Activated CD4-positive, alpha-beta T cell treated with anti-CD3 and anti-CD28 coated beads, Interleukin-2, Interleukin-4, amounts not matched to agents 100 ng/mL and 50 ng/mL, durations not matched to agents 16 hours and 8 hours (primary cell): Measurements from ENCODE around the gene TBCD.
"Not testable (repeated sequence)": the region's sequence is repeated elsewhere in the genome, so short reads cannot be mapped to it uniquely, and the experiment has no call there.

Experiments used
- DNase-seq: peaks from one replicate; pipeline ENCODE4 v3.0.0-alpha.2; 2020; ENCODE audit warnings: low spot score

The TBCD gene

DNA sequence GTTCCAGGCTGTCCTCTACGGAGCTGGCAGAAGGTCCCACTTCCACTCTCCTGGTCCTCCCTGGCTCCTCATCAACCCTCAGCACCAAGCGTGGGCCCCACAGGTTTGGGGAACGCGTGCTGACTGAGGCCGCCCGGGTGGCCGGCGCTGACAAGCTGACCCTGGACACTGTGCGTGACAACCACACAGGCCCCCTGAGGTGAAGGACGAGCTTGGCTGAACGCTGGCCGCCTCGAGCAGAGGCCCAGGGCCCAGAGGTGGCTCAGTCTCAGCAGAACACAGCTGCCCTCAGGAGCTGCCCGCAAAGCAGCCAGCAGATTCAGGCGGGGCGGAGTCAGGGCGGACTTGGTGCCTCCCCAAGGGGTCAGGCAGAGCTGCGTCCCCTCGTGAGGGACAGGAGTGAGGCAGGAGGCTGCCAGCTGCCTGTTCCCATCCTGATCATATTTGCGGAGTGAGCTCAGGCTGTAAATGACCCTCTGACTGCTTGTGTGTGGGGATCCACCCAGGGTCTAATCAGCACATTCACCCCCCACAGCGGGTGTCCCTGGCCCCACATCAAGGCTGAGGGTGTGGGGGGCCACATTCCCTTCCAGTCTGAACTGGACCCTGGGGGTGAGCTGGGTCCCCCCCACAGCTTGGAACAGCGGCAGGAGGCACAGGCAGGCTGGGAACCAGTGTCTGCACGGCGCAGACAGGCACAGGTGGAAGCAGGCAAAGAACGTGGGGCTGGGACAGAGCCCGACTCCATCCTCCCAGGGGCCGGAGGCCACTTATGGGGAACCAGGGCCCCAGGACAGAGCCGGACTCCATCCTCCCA, 222.5 kb downstream of the TBCD start:
- DNase-seq, result no peak

DNA sequence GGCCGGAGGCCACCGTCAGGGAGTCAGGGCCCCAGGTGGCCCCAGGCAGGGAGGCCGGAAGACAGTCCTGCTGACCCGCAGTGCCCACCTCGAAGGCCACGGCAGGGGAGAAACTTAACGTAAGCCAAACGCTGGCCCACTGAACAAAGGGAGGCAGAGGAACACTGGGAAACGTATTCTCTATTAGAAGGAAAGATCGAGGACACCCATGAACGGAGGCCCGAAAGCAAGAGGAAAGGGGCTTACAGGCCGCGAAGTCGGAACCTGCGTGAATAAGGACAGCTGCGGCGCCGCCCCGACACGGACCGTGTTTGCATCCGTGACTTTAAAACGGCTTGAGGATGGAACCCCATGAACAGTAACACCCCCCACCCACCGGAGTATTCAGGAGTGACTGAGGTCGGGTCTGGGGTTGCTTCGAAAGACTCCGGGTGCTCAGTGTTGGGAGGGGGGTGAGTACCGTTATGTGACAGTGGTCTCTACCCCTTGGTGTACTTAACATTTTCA, 225.2 kb downstream of the TBCD start:
- no peak for DNase-seq

DNA sequence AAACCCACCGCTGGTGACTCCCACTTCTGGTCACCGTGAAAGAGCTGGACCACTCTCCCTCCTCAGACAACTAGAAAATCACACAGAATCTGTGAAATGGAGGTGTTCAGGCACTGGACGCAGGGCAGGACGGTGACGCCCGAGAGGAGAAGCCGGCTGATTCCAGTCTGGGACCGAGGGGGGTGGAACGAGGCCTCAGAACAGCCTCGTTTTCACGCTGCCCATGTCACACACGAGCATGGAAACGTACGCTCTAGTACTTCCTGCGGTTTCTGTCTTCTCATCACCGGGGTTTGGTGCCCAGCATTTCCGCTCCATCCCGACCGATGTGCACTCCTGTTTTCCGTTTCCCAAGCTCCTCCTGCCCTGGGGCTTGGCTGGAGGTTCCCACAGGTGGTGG, 225.7 kb downstream of the TBCD start:
- DNase-seq, result no peak

DNA sequence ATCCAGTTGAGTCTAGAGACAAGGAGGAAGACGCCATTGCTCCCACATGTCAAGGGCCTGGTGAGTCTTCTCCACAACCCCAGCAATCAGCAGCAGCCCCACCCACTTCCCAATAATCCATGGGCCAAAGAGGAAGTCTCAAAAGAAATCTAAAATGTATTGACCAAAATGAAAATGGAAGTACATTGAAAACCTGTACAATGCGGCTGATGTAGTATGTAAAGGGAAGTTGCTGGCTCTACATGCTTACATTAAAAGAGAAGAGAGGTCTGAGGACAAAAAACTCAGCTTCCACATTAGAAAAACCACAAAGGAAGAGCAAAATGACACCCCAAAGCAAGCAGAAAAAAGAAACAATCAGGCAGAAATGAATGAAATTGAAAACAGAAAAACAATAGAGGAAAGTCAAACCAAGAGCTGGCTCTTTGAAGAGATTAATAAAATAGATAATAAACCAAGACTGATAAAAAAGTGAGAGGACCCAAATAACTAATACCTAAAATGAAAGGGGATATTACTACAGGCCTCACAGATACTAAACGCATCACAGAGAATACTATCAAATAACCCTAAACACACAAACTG, 227.0 kb downstream of the TBCD start:
- peak; percentile 62 for DNase-seq

DNA sequence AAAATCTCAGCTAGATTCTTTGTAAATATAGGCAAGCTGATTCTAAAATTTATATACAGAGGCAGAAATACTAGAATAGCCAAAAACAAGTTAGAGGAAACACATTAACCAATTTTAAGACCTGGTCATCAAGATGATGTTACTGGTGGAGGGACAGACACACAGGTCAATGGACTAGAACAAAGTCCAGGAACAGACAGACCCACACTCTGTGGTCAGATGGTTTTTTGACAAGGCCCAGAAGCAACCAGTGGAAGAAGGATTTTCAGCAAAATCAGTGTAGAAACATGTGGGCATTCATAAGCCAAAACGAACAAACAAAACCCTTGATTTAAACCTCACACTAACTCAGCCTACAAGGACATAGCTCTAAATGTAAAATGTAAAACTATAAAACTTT, 227.9 kb downstream of the TBCD start:
- DNase-seq, result no peak

DNA sequence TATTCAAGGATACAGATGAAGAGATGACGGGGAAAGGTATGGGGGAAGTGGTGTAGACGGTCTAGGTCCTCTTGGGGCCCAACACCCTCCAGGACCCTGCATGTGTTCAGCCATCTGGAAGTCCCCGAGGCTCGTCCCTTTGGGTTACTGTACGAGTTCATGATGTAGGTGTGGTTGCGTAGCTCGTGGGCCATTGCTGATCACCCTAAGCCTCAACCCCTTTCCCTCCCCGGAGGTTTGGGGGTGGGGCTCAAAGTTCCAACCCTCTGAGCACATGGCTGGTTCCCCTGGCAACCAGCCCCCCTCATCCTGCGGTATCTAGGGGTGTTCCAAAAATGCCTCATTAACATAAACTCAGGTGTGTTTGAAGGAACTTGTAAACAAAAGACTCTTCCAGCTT, 228.8 kb downstream of the TBCD start:
- DNase-seq, result no peak

DNA sequence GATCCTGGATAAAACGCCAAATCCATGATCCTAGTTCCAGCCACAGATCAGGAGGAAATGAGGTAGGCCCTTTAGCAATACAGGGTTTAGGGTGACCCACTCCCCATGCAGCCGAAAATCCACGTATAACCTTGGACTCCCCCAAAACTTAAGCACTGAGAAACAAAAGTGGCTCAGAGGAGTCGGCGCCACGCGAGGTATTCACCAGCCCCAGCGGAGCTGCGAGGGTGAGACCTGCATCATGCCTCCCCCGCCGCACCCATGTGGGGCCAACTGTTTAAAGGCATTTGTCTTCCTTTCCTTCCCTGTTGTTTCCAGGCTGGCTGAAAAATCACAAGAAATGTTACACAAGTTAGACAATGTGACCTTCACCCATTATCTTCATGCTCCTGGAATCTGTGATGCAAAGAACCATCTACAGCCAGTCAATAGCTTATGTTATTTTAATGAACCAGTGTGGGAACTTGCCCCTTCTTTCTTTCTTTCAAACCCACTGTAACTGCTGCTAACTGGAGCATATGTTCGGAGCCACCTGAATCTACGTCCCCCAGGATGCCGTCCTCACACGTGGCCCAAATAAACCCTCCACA, 229.4 kb downstream of the TBCD start:
- no peak for DNase-seq

DNA sequence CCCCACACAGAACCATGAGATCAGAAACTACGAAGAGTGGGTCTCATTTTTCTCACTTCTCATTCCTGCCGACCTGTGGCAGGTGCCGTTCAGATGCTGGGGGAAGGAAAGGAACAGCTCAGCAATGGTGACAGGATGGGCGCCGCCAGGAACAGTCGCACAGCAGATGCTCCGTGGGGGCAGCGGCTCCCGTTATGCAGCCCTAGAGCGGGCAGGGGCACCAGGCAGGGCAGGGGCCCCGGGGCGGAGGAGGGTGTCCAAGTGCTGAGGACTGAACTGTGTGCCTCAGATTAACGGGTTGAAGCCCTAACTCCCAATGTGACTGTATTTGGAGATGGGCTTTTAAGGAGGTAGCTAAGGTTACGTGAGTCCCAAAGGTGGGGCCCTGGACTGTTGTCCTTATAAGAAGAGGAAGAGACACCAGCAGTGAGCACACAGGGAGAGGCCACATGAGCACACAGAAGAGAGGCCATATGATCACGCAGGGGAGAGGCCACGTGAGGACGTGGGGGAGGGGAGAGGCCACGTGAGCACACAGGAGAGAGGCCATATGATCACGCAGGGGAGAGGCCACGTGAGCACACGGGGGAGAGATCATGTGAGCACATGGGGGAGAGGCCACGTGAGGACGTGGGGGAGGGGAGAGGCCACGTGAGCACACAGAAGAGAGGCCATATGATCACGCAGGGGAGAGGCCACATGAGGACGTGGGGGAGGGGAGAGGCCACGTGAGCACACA, 231.8 kb downstream of the TBCD start:
- no peak for DNase-seq

DNA sequence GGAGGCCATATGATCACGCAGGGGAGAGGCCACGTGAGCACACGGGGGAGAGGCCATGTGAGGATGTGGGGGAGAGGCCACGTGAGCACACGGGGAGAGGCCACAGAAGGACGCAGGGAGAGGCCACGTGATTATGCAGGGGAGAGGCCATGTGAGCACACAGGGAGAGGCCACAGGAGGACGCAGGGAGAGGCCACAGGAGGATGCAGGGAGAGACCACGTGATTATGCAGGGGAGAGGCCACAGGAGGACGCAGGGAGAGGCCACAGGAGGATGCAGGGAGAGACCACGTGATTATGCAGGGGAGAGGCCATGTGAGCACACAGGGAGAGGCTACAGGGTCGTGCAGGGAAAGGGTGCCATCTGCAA, 232.4 kb downstream of the TBCD start:
- DNase-seq, result not testable (repeated sequence)

DNA sequence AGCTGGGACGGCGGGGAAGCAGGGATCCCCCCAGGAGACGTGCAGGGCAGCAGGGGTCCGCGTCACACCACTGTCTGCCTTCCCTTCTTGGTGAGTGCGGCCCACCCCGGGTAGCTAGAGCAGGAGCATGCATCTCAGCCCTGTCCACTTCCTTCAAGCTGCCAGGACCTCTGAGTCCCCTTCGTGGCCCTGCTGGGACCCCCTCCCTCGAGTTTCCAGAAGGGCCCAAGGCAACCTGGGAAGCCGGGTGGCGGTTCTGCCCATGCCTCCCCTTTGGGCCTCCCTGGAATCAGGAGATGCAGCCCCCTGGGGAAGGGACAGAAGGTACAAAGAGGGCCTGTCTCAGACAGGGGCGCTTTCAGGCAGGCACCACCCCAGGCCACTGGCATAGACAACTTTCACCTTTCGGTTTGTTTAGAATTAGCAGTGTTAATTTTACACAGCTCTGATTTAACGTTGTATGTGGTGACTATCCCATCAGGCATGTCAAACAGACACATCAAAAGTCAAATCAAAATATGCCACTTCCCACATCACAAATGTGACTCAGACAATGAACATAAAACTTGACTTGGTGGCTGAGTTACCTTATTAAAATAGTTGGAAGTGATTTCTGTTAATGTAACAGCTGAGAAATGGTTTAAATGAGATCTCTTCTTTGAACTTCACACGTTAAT, 233.0 kb downstream of the TBCD start:
- no peak for DNase-seq

DNA sequence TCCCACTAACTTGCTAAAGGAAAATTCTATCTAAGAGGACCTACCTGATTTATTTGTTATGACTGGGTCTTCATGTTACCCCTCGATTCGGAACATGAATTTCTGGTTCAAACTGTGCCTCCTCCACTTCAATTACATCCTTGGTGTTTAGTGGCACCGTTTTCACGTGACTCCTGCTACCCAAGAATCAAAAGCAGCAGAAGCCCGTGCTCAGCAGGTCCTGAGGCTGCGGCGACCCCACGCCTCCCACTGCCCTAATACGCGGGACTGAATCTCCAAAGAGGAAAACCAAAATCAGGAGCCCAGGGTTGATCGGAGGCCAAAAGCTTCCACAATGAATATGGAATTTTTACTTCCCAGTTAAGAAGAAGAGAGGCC, 233.6 kb downstream of the TBCD start:
- no peak for DNase-seq

DNA sequence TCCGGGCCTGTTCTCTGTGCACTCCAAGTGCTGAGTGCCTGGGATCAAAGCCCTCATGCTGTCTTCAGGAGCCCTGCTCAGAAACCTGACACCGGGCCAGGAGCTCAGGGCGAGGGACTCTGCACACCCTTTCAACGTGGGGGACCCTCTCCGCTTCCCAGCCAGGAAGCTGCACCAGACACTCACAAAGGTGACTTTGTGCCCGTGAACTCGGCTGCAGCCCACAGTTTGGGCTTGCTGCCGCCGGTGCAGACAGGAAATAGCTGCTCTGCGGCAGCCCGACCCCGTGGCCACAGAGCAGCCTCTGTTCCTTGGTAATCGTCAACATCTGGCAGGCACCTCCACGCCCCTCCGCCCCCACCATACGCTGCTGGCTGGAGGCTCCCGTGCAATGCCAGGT, 234.1 kb downstream of the TBCD start:
- peak; percentile 52 for DNase-seq

DNA sequence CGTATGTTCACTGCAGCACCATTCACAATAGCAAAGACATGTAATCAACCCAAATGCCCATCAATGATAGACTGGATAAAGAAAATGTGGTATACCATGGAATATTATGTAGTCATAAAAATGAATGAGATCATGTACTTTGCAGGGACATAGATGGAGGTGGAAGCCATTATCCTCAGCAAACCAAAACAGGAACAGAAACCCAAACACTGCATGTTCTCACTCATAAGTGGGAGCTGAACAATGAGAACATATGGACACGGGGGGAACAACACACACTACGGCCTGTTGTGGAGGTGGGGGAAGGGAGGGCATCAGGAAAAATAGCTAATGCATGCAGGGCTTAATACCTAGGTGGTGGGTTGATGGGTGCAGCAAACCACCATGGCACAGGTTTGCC, 237.2 kb downstream of the TBCD start:
- not testable (repeated sequence) for DNase-seq

DNA sequence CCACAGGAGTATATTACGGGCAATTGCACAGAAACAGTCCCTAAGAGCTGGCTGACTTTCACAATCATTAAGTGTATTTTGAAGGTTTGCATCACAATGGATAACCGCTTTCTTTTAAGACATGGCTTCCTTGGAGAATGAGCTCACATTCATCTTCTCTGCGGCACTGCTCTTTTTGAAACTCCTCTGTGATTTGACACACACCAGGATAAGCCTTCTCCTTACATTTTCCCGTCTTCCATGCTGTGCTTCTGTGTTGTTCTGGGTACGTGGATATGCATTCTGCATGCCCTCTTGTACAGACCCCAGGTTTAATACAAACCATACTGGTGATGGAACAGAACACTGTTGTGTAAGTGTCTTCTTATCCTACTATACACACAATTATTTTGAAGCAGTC, 238.0 kb downstream of the TBCD start:
- DNase-seq, result no peak

DNA sequence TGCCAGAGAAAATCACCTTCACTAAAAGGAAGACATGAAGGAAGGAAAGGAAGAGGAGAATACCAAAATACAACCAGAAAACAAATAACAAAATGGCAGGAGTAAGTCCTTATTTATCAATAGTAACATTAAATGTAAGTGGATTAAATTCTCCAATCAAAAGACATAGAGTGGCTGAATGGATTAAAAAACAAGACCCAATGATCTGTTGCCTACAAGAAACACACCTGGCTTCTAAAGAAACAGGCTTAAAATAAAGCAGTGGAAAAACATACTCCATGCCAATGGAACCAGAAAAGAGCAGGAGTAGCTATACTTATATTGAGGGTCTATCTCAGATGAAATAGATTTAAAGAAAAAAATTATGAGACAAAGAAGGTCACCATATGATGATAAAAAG, 241.1 kb downstream of the TBCD start:
- DNase-seq, result no peak
